ENCODE data around the gene STK39. TPM values are rescaled to one million over a fixed set of nuclear protein-coding genes. Genes with fewer than 3 reads are reported as not detected.
"Not testable (repeated sequence)": the region's sequence is repeated elsewhere in the genome, so short reads cannot be mapped to it uniquely, and the experiment has no call there.

STK39 gene
- total and polyA plus RNA-seq, 2 experiments from 2014 or later: 3.2 to 14.6 TPM

GRCh38 chr2:168272225-168272624 is 24.8 kb upstream of the STK39 start:
- no peak overlapping the region for H3K27ac ChIP-seq
- no peak overlapping the region for H3K9ac ChIP-seq
- H2AFZ ChIP-seq: no peak overlapping the region
- no peaks in the 10 kb centered on the region for H3F3A ChIP-seq (ENCODE audit: insufficient read depth)
- no peaks in the 10 kb centered on the region for H3K36me3 ChIP-seq (ENCODE audit: low read depth)
- in situ Hi-C loops (cut with MboI): no loop called here
- no peaks in the 10 kb centered on the region for H3K4me1 ChIP-seq (ENCODE audit: insufficient read depth)
- no peaks in the 10 kb centered on the region for H3K9me2 ChIP-seq (ENCODE audit: insufficient read depth)
- H4K20me1 ChIP-seq (ENCODE audit: insufficient read depth): no peaks in the 10 kb centered on the region
- H3K4me3 ChIP-seq: no peak overlapping the region
- no peaks in the 10 kb centered on the region for H3K9me3 ChIP-seq (ENCODE audit: low read depth)
- no peak overlapping the region for H3K4me2 ChIP-seq (ENCODE audit: unreplicated experiment)
- TF ChIP-seq EZH2 (IDR thresholded peaks at IDR 0.05; ENCODE audit: insufficient read depth, poor library complexity, severe bottlenecking): no peak
- TF ChIP-seq EZH2phosphoT487 (IDR thresholded peaks at IDR 0.05; ENCODE audit: insufficient read depth, low read depth): no peak
- no peak for DNase-seq
- no peaks in the 10 kb centered on the region for H3K79me2 ChIP-seq (ENCODE audit: insufficient read depth)
- WGBS, 2 experiments (ENCODE audit: low coverage in 1 of 2, low lambda C conversion rate in 2 of 2, missing lambda C conversion rate in 2 of 2): 51 to 52% methylated on average over 3 of the region's 3 CpGs
- no peaks in the 10 kb centered on the region for H3K27me3 ChIP-seq (replicated peaks; ENCODE audit: insufficient read depth)

- H3K4me1 ChIP-seq (ENCODE audit: insufficient read depth); H3K4me3 ChIP-seq; H3K36me3 ChIP-seq (ENCODE audit: low read depth); H3F3A ChIP-seq (ENCODE audit: insufficient read depth); H4K20me1 ChIP-seq (ENCODE audit: insufficient read depth); H3K27ac ChIP-seq; H3K79me2 ChIP-seq (ENCODE audit: insufficient read depth); H2AFZ ChIP-seq; H3K9me2 ChIP-seq (ENCODE audit: insufficient read depth); H3K9me3 ChIP-seq (ENCODE audit: low read depth); in situ Hi-C loops (cut with MboI); H3K9ac ChIP-seq; H3K4me2 ChIP-seq (ENCODE audit: unreplicated experiment); DNase-seq; H3K27me3 ChIP-seq (replicated peaks; ENCODE audit: insufficient read depth): not testable (repeated sequence)
- WGBS, 2 experiments (ENCODE audit: low coverage in 1 of 2, low lambda C conversion rate in 2 of 2, missing lambda C conversion rate in 2 of 2): 47 to 48% methylated on average over 2 of the region's 2 CpGs
These were observed 15.5 kb upstream of the STK39 start for GRCh38 chr2:168262926-168263325.

GRCh38 chr2:168256448-168256847 is 9.1 kb upstream of the STK39 start:
- no peaks in the 10 kb centered on the region for H3F3A ChIP-seq (ENCODE audit: insufficient read depth)

DNA sequence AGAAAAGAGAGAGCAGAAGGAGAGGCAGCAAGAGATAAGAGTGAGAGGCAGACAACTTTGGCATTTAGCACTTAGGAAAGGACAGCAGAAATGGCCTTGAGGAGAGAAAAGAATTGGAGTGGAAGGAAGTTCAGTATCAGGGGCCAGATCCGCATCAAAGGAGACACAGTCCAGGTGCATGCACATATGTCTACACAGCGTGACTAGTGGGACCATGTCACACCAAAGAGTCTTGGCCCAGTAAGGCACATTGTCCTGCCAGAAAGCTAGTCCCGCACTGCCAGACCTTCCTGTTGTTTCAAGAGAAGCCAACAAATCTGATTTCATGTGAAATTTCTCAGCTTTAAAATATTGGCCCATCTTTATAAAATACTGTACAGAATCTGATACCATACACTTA is 8.5 kb upstream of the STK39 start:
- Histone ChIP-seq H3K4me2 (ENCODE audit: unreplicated experiment) (no peak overlapping the region), H3K27ac (no peak overlapping the region), H3K9me2 (ENCODE audit: insufficient read depth) (no peaks in the 10 kb centered on the region), H3K36me3 (ENCODE audit: low read depth) (no peaks in the 10 kb centered on the region), H3K4me1 (ENCODE audit: insufficient read depth) (peaks cover 7% of the 10 kb centered on the region; the same call in 1 of the 2 replicates), H3K27me3 (replicated peaks; ENCODE audit: insufficient read depth) (no peaks in the 10 kb centered on the region), H3K9me3 (ENCODE audit: low read depth) (no peaks in the 10 kb centered on the region), H3F3A (ENCODE audit: insufficient read depth) (no peaks in the 10 kb centered on the region), H3K9ac (no peak overlapping the region), H3K4me3 (no peak overlapping the region), H4K20me1 (ENCODE audit: insufficient read depth) (no peaks in the 10 kb centered on the region), H3K79me2 (ENCODE audit: insufficient read depth) (no peaks in the 10 kb centered on the region), H2AFZ (no peak overlapping the region)
- no peak for DNase-seq
- in situ Hi-C loops (cut with MboI): no loop called here
- 67 to 71% methylated on average over 3 of the region's 3 CpGs for WGBS, 2 experiments (ENCODE audit: low coverage in 1 of 2, low lambda C conversion rate in 2 of 2, missing lambda C conversion rate in 2 of 2)
- no peak for TF ChIP-seq EZH2 (IDR thresholded peaks at IDR 0.05; ENCODE audit: insufficient read depth, poor library complexity, severe bottlenecking)

More at GRCh38 chr2:168256448-168256847, 9.1 kb upstream of the STK39 start:
- in situ Hi-C loops (cut with MboI): no loop called here
- TF ChIP-seq EZH2phosphoT487 (IDR thresholded peaks at IDR 0.05; ENCODE audit: insufficient read depth, low read depth) (no peak), EZH2 (IDR thresholded peaks at IDR 0.05; ENCODE audit: insufficient read depth, poor library complexity, severe bottlenecking) (no peak)
- Histone ChIP-seq H3K79me2 (ENCODE audit: insufficient read depth) (no peaks in the 10 kb centered on the region), H3K9ac (no peak overlapping the region), H3K9me3 (ENCODE audit: low read depth) (no peaks in the 10 kb centered on the region), H3K27ac (no peak overlapping the region), H3K4me2 (ENCODE audit: unreplicated experiment) (no peak overlapping the region), H3K27me3 (replicated peaks; ENCODE audit: insufficient read depth) (no peaks in the 10 kb centered on the region), H3K4me1 (ENCODE audit: insufficient read depth) (peaks cover 7% of the 10 kb centered on the region; the same call in 1 of the 2 replicates), H4K20me1 (ENCODE audit: insufficient read depth) (no peaks in the 10 kb centered on the region), H3K9me2 (ENCODE audit: insufficient read depth) (no peaks in the 10 kb centered on the region), H3K36me3 (ENCODE audit: low read depth) (no peaks in the 10 kb centered on the region), H2AFZ (no peak overlapping the region), H3K4me3 (no peak overlapping the region)
- 49 to 50% methylated on average over 2 of the region's 2 CpGs for WGBS, 2 experiments (ENCODE audit: low coverage in 1 of 2, low lambda C conversion rate in 2 of 2, missing lambda C conversion rate in 2 of 2)
- no peak for DNase-seq

- peaks cover 7% of the 10 kb centered on the region; the same call in 1 of the 2 replicates for H3K4me1 ChIP-seq (ENCODE audit: insufficient read depth)
- H3K27ac ChIP-seq: no peak overlapping the region
- H4K20me1 ChIP-seq (ENCODE audit: insufficient read depth): no peaks in the 10 kb centered on the region
- H3F3A ChIP-seq (ENCODE audit: insufficient read depth): no peaks in the 10 kb centered on the region
- no peak overlapping the region for H2AFZ ChIP-seq
- no peak overlapping the region for H3K4me3 ChIP-seq
- no peaks in the 10 kb centered on the region for H3K9me2 ChIP-seq (ENCODE audit: insufficient read depth)
- in situ Hi-C loops (cut with MboI): no loop called here
- WGBS, 2 experiments (ENCODE audit: low coverage in 1 of 2, low lambda C conversion rate in 2 of 2, missing lambda C conversion rate in 2 of 2): 97% methylated on average over 8 of the region's 8 CpGs
- TF ChIP-seq EZH2 (IDR thresholded peaks at IDR 0.05; ENCODE audit: insufficient read depth, poor library complexity, severe bottlenecking) (no peak), EZH2phosphoT487 (IDR thresholded peaks at IDR 0.05; ENCODE audit: insufficient read depth, low read depth) (no peak)
- no peaks in the 10 kb centered on the region for H3K36me3 ChIP-seq (ENCODE audit: low read depth)
- no peaks in the 10 kb centered on the region for H3K27me3 ChIP-seq (replicated peaks; ENCODE audit: insufficient read depth)
- H3K79me2 ChIP-seq (ENCODE audit: insufficient read depth): no peaks in the 10 kb centered on the region
- no peak for DNase-seq
- no peaks in the 10 kb centered on the region for H3K9me3 ChIP-seq (ENCODE audit: low read depth)
- no peak overlapping the region for H3K9ac ChIP-seq
- H3K4me2 ChIP-seq (ENCODE audit: unreplicated experiment): no peak overlapping the region
These were observed 7.7 kb upstream of the STK39 start for GRCh38 chr2:168255103-168255502.

Data from GM23248 (cell line).